NCI-H187 (cell line): Measurements from ENCODE around the gene AARS2.

Experiments used
- DNase-seq, 2 experiments: peaks; one replicate each; lab custom pipeline; 2025; lab: John Stamatoyannopoulos, UW

The AARS2 gene

GRCh38 chr6:44275749-44276648, 37.1 kb downstream of the AARS2 start:
- no peak for DNase-seq

DNA sequence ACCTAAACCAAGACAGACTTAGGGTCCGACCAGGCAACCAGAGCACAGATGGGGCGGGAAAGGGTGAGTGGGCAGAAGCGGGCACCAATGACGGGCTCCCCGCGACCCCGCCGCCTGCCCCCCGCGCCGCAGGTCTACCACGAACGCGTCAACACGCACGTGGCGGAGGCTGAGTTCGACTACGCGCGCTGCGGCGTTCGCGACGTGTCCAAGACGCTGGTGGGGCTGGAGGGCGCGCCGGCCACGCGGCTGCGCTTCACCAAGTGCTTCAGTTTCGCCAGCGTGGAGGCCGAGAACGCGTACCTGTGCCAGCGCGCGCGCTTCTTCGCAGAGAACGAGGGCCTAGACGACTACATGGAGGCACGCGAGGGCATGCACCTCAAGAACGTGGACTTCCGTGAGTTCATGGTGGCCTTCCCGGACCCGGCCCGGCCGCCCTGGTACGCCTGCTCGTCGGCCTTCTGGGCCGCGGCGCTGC, 37.8 kb downstream of the AARS2 start:
- DNase-seq = no peak

- DNase-seq = no peak
These were observed 39.5 kb downstream of the AARS2 start for GRCh38 chr6:44273617-44274016.

DNA sequence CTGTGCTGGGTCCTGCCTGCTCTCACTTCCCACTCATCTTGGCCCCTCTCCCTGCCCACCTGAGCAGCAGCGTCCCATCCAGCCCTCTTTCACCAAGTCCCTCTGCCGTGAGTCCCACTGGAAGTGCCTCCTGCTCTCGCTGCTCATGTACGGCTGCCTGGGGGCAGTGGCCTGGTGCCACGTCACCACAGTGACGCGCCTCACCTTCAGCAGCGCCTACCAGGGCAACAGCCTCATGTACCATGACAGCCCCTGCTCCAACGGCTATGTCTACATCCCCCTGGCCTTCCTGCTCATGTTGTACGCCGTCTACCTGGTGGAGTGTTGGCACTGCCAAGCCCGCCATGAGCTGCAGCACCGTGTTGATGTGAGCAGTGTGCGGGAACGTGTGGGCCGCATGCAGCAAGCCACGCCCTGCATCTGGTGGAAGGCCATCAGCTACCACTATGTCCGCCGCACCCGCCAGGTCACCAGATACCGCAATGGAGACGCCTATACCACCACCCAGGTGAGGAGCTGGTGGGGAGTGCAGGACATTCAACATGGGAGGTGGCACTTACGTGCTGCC, 40.1 kb downstream of the AARS2 start:
- no peak for DNase-seq

GRCh38 chr6:44272529-44272928, 40.6 kb downstream of the AARS2 start:
- DNase-seq = no peak

- no peak for DNase-seq
These were observed 41.2 kb downstream of the AARS2 start for GRCh38 chr6:44271914-44272313.

- no peak for DNase-seq
These were observed 41.8 kb downstream of the AARS2 start for GRCh38 chr6:44271406-44271723.

GRCh38 chr6:44270526-44271405, 42.4 kb downstream of the AARS2 start:
- DNase-seq = no peak

GRCh38 chr6:44269921-44270525, 43.1 kb downstream of the AARS2 start, which contains the start of gene TMEM151B:
TMEM151B (plus strand) TSS chr6:44270450; CDS start chr6:44270743, 293 bp downstream.
- no peak for DNase-seq

DNA sequence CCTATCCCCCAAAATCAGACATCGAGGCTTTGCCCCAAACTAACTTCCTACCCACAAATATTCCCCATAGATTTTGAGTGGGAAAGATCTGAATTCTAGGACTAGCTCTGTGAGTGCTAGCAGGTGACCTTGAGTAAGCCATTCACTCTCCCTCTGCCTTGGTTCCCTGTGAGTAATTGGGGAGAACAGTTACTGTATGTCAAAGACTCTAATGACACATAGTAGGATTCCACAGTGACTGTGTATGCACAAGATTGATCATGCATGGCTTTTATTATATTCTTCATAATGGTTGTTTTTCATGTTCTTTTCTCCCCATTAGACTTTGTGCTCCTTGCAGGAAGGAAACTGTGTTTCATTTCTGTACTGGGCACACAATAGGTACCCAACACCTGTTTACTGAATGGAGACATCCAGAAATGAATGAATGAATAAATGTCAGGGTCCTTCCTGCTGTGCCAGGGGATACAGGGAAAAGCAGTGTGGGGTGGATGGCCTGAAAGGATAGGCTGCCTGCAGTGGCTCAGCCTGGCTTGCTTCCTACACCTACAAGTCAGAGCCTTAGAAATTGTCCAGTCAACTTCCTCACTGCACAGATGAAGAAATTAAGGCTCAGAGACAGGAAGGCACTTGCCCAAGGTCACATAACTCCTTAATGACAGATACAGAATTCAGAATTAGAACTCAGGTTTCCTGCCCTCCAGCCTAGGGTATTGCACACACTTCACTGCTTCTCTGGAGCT, 43.8 kb downstream of the AARS2 start:
- no peak for DNase-seq

DNA sequence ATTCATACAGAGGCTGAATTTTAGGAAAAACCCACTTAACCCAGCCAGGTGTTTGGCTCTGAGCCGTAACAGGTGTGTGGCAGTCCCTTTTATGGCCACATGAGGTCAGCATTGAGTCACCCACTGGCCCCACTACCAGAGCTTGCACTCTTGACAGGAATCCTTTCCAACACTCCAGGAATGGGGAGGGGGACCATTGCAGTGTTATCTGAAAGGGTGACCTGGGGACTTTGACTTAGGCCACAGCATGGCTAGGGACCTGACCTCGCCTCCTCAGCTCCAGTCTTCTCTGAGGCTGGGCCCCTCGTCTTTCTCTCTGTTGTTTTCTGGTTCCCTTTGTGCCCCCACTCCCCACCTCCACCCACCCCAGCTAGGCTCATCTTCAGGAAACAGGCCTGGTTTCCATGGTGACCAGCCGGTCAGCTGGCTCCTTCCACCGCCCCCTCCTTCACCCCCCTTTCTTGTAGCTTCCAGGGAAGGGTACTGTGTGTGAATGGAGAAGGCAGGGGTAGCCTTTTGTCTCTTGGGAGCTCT, 45.0 kb downstream of the AARS2 start:
- peak; percentile 32 to 59 for DNase-seq

DNA sequence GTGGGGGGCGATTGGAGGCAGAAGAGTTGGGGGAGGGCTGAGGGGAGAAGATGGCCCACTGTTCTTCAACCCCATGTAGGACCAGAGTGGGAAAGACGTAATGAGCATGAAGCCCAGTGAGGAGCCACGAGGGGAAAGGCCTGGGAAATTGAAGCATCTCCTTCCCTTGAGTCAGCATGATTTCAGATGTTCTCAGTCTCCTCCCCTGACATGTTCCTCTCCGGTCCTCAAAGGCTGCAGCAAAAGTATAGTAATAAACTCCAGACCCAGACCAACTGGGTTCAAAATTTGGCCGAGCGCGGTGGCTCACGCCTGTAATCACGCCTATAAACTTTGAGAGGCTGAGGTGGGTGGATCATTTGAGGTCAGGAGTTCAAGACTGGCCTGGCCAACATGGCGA, 45.9 kb downstream of the AARS2 start:
- DNase-seq = no peak

DNA sequence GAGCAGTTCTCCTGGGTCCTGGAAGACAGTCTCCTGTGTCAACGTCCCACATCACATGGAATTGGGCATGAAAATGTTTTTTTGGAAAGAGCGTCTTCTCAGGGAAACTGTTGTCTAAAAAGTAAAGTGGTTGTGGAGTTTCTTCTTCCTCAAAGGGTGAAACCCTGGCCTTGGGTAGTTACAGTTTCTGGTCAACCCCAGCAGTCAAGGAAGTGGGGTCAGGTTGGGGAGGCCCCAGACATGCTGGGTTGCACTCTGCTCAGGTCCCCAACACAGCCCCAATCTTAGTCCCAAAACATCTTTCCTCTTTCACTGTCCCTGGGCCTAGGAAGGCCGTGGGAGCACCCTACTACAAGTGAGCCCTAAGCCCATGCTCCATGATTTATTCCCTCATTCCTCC, 46.8 kb downstream of the AARS2 start:
- DNase-seq = no peak

DNA sequence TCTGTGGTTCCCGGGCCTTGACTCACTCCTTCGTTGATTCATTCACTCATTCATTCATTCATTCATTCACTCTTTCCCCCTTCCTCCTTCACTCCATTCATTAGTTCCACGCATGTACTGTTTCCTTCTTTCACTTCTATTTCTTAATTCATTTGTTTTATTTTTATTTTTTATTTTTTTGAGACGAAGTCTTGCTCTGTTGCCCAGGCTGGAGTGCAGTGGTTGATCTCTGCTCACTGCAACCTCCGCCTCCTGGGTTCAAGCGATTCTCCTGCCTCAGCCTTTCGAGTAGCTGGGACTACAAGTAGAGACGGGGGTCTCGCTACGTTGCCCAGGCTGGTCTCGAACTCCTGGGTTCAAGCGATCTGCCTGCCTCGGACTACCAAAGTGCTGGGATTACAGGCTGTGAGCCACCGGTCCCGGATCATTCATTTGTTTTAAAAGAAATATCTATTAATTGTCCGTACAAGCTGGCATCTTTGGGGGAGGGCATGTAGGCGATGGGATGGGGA, 47.4 kb downstream of the AARS2 start:
- DNase-seq = no peak

DNA sequence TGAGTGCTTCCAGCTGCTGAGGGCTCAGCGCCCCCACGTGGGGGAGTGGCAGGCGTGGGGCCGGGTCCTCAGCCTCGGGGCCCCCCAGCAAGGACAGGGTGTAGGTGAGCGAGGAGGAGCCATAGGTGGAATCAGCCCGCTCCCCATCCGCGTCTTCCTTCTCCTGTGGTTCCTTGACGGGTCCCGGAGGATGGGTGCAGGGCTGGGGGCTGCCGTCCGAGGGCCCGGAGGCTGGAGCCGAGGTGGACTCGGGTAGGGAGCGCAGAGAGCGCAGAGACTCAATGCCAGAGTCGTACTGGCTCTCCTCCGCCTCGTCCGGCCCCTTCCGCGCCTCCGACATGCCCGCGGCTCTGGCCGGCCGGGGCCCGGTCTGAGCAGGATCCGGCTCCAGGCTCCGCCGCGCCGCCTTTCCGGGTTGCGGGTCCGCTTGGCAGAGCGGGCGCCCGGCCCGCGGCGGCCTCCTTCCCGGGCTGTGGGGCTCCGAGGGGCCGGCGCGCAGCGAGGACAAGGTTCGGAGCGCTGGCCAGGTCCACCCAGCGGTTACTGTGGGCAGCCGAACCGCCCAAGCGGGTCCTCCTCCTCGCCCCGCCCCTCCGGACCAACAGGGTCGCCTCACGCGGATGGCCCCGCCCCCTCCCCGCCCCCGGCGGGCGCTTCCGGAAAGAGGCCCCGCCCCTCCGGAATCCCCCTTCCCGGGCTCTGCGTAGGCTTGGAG, 48.0 kb downstream of the AARS2 start, which contains the start of gene NFKBIE:
Gene NFKBIE, minus strand, starts transcription at position 545 of the 715 bp plus-strand sequence. Its CDS starts 205 bp downstream, at position 340.
- DNase-seq = peak; percentile 74 to 87

DNA sequence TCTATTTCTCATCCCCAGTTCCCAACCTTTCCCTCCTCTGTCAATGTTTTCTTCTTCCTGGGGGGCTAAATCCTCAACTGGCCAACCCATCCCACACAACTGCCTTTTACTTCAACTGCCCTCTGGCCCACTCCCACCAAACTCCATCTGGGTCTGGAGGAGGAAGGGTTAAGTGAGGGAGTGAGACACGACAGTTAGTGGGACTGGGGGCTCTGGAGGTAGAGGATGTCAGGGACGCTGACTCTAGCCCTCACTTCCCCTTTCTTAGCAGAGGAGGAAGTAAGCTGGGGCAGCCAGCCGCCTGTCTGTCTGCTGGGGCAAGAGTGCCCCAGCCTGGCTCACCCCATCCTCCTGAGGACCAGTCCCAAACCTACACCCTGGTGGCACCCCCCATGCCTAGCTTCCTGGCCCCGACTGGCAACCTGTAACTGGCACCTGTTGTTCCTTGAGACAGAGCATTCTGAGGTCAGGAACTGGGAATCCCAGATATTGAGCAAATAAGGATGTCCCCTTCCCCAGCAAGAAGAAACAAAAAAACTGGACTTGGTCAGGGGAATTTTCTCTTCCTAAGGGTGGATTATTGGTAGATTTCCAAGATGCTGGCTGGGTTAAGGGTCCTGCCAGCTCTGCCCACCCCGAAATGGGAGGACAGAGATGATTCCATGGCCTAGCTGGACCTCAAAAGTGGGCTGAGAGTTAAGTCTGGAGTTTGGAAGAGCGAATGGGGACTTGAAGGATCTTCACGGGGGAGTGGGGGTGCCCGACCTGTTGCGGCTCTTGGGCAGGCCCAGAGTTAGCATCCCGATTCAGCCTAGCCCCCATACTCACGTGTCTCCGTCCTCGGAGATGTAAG, 48.8 kb downstream of the AARS2 start:
- no peak for DNase-seq

- DNase-seq = no peak
These were observed 49.6 kb downstream of the AARS2 start for GRCh38 chr6:44263354-44264100.
